EH (cell line): ENCODE data around the gene PRDM16.

Experiments used
- DNase-seq: peaks from one replicate; pipeline ENCODE4 v3.0.0-alpha.2; 2015; ENCODE audit warnings: low read depth

Gene PRDM16

DNA sequence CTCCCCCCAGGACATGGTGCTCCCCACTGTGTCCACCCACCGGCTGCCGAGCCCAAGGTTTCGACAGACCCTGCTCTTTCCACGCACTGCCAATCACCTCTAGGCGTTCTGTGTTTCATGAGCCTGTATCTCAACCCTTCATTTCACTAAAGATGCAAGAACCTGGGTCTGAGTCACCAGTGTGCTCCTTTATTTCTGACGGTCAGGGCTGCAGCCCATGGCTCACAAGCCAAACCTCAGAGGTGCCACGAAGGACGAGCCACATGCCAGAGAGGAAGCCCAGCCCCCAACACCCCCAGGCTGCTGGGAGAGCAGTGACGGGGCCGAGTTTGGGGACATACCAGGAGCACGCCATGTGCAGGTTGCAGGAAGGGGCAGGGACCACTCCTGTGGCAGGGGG, 306.2 kb downstream of the PRDM16 start:
- DNase-seq, result no peak

DNA sequence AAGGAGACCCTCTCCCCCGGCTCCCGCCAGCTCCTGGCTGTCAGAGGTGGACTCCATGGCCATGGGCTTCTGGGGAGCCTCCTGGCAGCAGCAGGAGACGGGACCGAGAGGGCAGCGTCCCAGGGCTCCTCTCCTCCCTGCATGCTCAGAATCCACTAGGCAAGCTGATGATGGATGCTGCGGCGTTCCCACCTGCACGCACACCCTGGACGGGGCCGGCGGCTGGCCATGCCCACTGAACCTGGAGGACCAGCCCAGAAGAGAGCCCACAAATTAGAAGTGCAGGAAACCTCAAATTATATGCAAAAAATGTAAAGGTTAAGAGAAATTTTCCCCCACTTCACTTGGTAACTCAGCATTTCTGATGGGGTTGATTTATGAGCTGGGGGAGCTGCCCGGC, 308.2 kb downstream of the PRDM16 start:
- DNase-seq, result no peak

DNA sequence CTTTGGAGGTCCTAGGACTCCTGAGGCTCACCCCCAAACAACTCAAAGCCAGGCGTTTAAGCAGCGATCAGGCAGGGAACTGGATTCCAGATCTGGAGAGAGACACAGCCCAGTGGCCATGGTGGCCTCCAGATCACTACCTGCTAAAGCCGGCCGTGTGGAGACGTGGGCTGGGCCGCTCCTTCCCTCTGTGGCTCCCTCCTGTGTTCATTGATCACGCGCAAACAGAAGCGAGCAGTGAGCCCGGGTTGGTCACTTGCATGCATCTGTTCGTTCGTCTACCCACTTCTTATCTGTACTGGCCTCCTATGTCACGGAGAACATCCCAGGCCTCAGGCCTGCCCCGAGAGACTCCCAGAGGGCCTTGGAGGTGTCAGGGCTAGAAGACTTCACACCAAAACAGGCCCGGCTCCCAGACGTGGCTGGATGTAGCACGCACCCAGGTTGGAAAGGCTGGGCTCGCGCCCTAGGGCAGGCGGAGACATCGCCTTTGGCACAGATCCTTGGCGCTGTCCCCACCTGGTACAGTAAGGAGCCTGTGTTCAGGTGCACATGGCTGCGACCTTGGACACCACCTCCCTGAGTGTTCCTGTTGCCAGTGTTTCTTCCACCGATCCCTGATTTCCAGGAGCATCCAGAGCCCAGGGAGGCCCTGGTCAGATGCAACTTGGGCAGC, 308.7 kb downstream of the PRDM16 start:
- no peak for DNase-seq

DNA sequence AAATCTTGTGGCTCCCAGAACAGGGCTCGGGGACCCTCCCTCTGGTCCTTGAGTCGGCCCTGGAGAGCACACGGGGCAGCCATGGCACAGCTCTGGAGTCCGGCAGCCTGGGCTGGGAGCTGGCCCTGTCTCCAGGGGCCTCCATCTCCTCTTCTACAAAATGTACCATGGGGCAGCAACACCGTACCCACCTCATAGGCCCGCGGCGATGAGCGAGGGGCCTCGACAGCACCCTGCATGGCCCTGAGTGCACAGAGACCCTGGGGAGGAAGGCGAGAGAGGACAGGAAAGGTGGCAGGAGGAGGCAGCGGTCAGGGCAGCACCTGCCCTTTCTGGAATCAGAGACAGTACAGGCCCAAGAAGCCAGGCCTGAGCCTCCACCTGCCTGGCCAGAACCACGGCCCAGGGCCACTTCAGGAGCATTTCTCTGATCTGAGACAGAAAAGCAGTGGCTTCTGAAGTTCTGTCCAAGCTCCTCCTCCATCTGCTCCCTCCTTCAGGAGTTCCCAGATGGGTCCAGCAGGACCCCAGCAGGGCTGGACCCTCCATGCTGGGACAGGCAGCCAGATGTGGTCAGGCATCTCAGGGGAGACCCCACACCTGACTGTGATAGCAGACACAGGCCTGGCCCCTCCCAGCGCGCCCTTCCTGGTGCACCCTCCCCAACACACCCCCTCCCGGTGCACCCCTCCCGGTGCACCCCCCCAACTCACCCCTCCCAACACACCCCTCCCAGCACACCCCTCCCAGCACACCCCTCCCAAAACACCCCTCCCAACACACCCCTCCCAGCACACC, 309.6 kb downstream of the PRDM16 start:
- no peak for DNase-seq

DNA sequence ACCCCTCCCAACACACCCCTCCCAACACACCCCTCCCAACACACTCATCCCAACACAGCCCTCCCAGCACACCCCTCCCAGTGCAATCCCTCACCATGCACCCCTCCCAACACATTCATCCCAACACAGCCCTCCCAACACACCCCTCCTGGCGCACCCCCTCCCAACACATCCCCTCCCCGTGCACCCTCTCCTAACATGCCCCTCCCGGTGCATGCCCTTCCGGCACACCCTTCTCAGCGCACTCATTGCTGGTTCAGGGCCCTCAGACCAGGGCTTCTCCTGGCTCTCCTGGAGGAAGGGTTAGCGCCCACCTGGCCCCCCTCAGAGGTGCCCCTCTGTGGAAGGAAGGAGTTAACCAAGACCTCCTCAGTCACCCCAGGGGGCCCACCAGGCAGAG, 310.9 kb downstream of the PRDM16 start:
- no peak for DNase-seq

DNA sequence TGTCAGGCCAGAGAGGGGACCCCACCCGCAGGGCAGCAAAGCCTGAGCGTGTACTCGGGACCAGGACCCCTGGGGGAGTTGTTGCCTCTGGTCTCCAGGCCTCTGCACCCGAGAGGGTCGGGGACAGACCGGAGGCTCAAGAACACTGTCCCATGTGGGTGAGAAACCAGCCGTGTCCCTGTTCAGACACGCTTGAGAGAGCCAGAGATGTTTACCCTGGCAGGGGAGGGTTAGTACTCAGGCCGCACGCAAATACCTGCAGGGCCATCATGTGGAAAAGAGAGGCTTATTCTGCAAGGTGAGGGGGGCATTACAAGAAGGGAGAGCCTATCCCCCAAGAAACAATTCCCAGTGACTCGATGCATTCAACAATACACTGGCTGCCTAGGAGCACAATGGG, 311.5 kb downstream of the PRDM16 start:
- no peak for DNase-seq

DNA sequence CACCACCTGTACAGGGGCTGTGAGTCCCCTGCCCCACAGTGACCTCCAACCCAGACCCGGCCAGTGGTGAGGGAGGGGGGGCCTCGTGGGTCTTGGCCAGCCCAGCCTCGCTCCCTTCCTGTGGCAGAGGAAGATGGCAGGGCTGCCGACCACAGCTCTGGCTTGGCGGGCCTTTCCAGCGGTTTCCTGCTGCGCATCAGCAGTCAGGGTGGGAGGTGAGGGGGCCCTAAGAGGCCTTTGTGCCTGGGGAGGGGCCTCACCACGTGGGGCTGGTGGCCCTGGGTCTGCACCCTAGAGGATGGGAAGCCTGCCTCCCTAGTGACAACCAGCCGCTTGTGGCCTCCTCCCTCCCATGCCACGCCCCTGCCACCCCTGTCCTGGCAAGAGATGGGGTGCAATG, 312.9 kb downstream of the PRDM16 start:
- DNase-seq, result no peak

DNA sequence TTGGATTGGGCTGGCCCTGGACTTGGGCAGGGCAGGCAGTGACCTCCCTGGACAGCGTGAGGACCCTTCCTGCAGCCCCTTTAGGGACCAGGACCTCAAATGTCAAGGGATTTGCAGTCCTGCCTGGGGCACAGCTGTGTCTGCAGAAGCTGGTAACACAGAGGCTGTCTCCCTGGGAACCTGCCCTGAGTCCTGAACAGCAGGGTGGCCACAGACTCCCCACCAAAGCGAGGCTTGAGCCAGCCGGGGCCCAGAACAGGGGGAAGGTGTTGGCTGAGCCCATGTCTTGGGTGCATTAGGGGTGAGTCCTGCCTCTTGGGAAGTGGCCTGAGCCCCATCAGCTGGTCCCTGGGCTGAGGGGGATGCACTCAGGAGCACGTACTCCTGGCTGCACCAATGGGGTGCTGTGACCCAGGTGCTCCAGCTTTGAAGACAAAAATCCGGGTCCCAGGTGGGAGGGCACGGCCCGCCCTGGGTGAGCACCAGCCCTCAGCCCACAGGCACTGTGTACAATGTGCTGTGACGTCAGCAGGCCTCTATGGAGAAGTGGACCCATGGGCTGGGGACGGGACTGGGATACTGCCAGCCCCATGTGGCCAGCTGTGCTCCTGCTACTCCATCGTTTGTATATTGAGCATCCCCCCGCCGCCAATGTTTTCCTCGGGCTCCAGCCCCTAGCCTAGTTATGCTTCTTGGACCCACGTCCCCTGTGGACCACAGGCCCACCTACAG, 313.5 kb downstream of the PRDM16 start:
- DNase-seq, result no peak

DNA sequence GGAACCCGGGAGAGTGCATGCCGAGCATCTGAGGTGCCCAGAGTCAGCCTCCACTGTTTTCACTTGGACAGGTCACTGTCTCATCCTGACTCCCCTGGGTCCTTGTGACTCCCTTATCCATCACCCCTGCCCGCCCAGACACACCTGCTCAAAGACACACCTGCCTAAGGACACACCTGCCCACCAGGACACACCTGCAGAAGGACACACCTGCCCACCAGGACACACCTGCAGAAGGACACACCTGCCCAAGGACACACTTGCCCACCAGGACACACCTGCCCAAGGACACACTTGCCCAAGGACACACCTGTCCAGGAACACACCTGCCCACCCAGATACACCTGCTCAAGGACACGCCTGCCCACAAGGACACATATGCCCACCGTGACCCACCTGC, 314.7 kb downstream of the PRDM16 start:
- no peak for DNase-seq

DNA sequence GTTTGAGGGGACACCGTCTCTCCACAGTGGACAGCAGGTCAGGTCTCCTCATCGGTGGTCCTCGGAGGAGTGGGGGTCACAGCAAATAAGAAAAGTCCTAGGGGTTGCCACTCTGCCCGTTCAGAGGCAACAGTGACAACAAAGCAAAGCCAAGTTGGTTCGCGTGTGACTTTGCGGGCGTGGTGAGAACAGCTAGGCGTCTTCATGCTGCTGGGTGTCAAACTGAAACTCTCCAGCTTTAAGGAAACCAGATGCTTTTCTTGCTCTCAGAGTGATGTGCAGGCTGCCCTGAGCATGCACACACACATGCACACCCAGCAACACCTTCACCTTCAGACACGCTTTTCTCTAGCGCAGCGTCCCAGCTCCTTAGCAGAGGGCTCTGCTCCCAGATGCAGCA, 315.4 kb downstream of the PRDM16 start:
- DNase-seq, result no peak

DNA sequence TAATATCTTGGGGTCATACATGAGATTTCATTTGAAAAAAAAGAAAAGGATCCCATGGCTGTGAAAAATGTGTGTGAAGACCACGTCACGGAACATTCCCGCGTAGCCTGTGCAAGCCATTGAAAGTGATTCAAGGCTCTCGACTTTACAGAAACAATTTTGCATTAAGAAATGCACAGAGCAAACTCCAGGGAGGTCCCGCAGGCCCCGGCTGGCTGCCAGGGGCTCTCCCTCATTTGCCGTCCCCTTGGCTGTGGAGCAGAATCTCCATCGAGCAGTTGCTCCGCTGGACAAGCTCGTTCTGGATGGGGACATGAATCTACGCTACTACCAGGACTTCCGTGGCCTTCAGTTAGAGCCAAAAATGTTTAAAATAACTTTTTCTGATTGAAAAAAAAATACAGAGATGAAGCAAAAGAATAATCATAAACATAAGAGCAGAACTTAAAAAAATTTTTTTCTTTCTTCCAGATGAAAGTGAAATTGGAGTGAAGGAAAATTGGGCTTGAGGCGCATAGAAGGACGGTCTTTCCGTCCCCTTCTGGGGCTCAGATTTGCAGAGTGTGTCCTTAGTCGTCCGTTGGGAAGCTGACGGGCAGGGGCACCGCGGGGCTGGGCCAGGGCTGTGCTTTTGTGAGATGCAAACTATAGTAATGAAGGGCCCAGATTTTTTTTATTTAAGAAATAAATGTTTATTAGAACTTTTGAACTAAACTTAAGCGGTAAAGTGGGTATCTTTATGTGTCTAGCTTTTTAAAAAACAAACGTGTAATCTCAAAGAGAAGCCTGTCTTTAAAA, 317.4 kb downstream of the PRDM16 start:
- no peak for DNase-seq

DNA sequence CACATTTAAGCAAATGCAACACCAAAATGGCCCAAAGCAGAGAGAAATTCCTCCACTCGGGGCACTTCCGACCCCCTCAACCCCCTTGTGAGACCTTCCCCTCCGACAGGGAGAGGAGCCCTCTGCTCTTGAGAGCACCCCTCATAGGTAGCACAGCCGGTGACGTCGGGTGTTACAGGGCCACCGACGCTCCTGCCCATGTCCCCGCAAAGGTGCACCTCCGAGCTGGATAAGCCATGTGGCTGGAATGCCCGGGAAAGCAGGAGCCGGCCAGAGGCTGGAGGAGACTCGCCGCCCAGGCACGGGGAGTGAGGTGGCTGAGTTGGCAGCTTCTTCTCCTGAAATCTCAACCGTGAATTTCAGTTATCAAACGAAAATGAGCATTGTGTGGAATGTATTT, 318.4 kb downstream of the PRDM16 start:
- DNase-seq, result no peak

DNA sequence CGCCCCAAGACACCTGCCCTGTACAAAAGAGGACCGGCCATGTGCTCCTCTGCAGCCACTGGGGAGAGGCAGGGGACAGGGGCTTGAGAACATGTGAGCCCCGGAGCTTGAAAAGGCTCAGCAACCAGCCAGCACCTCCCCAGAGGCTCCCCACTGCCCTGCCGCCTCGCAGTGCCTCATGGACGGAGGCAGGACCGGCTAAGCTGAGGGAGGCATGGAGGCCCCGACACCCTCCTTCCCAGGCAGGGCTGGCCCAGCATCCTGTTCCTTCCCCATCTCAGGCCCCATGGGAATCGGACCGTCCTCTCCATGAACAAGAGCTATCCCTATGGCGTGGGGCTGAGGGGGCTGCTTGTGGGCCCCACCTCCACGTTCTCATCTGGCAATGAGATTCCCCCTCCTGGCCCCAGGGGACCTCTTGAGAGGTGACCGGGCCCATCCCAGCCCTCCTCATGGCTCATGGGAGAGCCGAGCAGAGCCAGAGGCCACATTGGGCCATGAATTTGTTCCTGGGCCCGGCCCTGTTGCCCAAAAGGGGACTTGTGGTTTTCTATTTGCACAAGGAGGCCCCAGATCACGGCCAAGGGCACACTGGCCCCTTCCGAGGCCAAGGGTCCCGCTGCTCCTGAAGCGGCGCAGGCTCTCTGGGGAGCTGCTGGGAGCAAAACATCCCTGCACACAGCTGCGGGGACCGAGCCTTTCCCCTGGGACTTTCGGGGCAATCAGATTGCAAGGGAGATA, 320.3 kb downstream of the PRDM16 start:
- DNase-seq, result no peak

DNA sequence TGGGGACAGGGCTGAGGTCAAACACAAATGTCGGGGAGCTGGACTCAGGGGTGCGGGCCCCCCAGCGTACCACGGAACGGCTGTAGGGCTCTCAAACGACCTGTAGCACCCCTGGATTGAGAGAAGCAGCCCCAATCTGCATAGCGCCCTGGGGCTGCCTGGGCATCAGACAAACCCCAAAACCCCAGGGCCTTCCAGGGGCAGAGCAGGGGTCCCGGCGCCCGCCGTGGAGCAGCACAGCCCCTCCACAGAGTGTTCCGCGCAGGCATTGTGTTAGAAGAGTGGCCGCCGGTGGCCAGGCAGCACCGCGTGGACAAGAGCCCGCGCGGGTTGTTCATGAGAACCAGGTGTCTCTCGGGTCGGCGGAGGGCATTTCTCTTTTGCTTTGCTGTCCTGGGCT, 321.3 kb downstream of the PRDM16 start:
- no peak for DNase-seq

DNA sequence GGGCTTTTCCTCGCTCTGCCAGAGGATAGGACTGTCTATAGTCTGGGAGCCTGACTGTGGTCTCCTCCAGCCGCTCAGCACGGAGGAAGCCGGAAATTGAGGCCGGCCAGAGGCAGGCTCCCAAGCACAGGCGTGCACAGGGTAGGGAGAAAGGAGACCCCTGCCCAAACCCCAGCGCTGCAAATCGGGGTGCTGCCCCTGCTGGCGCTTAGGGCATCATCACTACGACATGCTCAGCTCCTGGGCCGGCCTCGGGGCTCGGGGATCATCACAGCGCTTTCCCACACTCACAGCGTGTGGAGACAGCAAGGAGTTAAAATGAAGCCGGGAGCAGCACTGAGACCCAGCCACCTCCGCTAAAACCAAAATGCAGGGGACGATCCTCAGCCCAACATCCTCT, 322.7 kb downstream of the PRDM16 start:
- DNase-seq, result no peak

DNA sequence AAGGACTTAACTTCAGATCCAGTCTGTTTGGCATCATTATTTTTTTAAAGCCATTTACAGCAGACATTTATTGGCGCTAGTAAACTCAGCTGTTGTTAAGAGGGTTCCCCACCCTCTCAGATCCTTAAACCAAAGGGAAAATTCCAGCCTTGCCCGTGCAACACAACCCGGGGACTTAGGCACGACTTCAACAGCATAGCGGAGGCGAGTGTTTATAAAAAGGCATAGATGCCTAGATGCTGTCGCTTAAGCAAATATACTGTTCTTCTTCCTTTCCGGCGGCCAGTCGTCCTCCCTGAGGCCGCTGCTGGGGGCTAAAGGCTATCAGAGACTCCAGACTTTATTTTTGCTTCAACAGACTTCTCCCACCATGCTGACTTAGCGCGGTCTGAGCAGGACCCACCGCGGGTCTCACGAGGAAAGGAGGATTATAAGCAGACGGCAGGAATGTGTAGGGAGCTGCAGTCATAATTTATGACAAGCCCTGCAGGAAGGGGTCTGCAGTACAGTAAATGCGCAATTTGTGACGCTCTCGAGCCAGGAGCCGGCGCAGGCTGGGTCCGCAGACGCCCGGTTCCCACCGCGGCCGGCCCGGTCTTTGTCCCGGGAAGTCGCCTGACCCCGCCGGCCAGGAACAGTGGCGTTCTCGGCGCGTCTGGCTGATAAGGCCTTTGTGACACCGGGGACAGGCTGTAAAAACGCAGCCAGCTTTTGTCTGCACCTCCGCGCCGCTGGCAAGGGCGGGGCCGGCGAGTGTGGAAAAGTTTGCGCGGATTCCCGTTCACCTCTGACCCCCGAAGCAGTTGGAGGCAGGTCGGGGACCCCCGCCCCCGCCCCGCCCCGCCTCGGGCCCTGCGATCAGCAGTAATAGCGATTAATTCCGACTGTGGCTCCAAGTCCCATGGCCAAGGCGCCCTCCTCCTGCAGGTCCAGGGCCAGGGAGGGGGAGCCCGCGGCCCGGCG, 324.3 kb downstream of the PRDM16 start:
- DNase-seq, result peak; percentile 13

DNA sequence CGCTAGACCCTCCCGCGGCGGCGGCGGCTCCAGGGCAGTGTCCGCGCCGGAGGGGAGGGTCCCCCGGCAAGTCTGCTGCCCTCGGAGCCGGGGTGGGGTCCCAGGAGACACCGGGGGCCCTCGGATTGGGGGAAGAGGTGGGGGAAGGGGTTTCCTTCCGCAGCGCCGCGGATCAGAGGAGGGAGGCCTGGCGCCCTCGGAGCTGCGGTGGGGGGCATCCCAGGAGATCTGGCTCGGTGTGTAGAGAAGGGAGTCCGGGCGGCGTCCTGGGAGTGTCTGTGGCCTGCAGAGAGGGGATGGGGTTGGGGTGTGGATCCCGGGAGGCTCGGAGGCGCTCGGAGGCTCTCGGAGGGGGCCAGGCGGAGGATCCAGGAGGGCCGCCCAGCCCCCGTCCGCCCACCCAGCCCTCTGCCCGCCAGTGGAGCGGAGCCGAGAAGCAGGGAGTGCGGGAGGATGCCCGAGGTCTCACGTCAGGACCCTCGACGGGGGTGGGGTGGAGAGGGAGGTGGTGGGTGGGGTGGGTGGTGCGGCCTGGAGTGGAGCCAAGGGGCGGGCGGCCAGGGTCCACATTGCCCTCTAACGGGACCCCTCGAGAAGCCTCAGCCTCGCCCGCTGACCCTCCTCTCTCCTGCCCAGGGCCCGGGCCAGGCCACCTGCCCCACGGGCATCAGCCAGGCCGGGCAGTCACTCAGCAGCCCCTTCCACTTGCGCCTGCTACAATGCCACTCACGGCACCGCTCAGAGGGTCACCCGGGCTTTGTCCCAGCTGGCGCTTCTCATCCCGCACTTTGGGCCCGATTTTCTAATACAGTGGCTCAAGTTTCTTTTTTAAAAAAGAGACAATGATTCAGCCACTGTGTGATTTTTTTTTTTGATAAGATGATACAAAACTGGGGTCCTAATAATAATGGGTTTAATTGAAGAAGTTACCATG, 325.3 kb downstream of the PRDM16 start:
- DNase-seq, result no peak

DNA sequence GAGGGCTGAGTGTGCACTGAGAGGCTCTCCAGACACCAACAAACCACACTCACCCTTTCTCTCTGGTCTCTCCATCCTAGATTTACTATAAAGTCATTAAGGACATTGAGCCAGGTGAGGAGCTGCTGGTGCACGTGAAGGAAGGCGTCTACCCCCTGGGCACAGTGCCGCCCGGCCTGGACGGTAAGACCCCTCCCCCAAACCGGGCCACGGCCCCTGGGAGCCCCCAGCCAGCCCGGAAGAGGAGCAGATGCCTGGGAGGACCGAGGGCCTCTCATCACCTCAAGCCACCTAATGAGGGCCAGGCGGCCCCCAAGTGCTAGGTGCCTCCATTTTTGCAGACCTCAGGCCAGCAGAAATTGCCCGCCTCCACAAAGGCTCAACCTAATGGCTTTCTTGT, 327.4 kb downstream of the PRDM16 start:
- DNase-seq, result no peak

DNA sequence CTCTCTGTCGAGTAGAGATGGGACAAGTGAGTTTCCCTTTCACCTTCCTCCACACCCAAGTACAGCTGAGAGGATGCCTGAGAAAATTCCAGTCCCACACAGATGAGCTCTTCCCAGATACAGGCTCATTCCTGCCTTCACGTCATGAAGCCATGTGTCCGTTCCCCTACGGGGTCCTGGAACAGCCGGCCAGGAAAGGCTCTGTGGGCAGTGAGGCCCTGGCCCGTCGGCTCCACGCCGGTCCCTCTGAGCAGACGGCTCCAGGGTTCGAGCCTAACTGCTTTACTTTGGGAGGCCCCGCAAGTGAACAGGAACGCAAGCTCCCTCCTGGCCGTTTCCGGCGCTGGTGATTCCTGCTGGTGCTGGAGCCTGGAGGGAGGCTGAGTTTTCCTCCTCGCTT, 328.3 kb downstream of the PRDM16 start:
- DNase-seq, result no peak
